HepG2 (cell line): ENCODE measurements around the gene RUSF1. TPM values are rescaled to one million over a fixed set of nuclear protein-coding genes. Genes with fewer than 3 reads are reported as not detected.

ENCODE experiments used
- ELF4 ChIP-seq: sonication (generic); formaldehyde crosslinking; IDR thresholded peaks from 2 replicates; pipeline ENCODE4 v1.5.0; 2020; ENCODE audit warnings: missing genetic modification reagents, mild to moderate bottlenecking, moderate library complexity, borderline replicate concordance
- HNRNPK ChIP-seq: fragments of 200-400 bp; formaldehyde crosslinking; IDR thresholded peaks from 2 replicates; pipeline ENCODE4 v1.6.1; 2018; ENCODE audit warnings: low read length, low read depth, moderate library complexity, mild to moderate bottlenecking; ENCODE audit not compliant: poor library complexity, severe bottlenecking
- MAFF ChIP-seq: IDR thresholded peaks from 2 replicates; pipeline ENCODE4 v1.6.1; 2011; ENCODE audit warnings: low read depth, low read length, improper control_type of control experiment
- TBX3 ChIP-seq: fragments of 450-650 bp; IDR thresholded peaks from 2 replicates; pipeline ENCODE4 v1.6.1; 2017; ENCODE audit warnings: antibody characterized with exemption, mild to moderate bottlenecking, inconsistent platforms, borderline replicate concordance
- ZNF230 ChIP-seq: sonication (generic); formaldehyde crosslinking; IDR thresholded peaks from 2 replicates; pipeline ENCODE4 v1.4.0; 2020; ENCODE audit warnings: mild to moderate bottlenecking, missing genetic modification reagents
- ZNF318 ChIP-seq: sonication (generic); formaldehyde crosslinking; IDR thresholded peaks from 2 replicates; pipeline ENCODE4 v1.4.0; 2020; ENCODE audit warnings: mild to moderate bottlenecking, missing genetic modification reagents
- ZNF407 ChIP-seq: sonication (generic); formaldehyde crosslinking; IDR thresholded peaks from one replicate; pipeline ENCODE4 v1.5.1; 2020; ENCODE audit warnings: mild to moderate bottlenecking, missing genetic modification reagents; ENCODE audit errors: not compliant biosample characterization
- polyA plus RNA-seq, 8 experiments: library from polyadenylated mRNA; depleted of rRNA in 3 of 8; stranded (reverse) in 7 of 8; unstranded in 1 of 8; fragments of >200 nt; fragmentation: Illumina TruSeq in 4 of 8; extraction: Trizol in 4 of 8; gene quantifications; 2 replicates each; pipeline versions ENCODE4 v1.2.1 to v1.2.3, GENCODE V29; 2011 to 2016; ENCODE audit warnings: low read depth in 4 of 8, missing spikeins in 1 of 8, mixed read lengths in 1 of 8; ENCODE audit not compliant: insufficient read depth in 1 of 8
- total RNA-seq, 5 experiments: library from RNA; depleted of rRNA; stranded (reverse); fragments of >200 nt; fragmentation: Illumina TruSeq; extraction: Trizol; gene quantifications; 2 replicates each; pipeline ENCODE4 v1.2.3, GENCODE V29; 2016; ENCODE audit warnings: low read depth in 1 of 5
- TF ChIP-seq, protein P1 (sequence below): sonication (generic); formaldehyde crosslinking; IDR thresholded peaks from 2 replicates; pipeline ENCODE4 v1.4.0; 2020; ENCODE audit warnings: mild to moderate bottlenecking, missing genetic modification reagents

Gene RUSF1
- total and polyA plus RNA-seq, 2 of the 13 experiments (the other 11 are each of a cell fraction or from before 2014, with no cell fraction given), result 40.8 to 50.2 TPM

GRCh38 chr16:31458844-31459686 is 49.1 kb downstream of the RUSF1 start, which contains the start of gene ARMC5 (continued):
- TF ChIP-seq ZNF407 (CRISPR knock-in tag) (peak; percentile 45), ZNF318 (CRISPR knock-in tag) (peak; percentile 84; the same call in 1 of the 2 replicates), ZNF230 (CRISPR knock-in tag) (peak; percentile 75; the same call in 1 of the 2 replicates), ELF4 (CRISPR knock-in tag) (peak; percentile 98), MAFF (no peak; the same call in 1 of the 2 replicates), HNRNPK (peak; percentile 30), TBX3 (peak; percentile 48; the same call in 1 of the 2 replicates)
- TF ChIP-seq, protein P1, sequence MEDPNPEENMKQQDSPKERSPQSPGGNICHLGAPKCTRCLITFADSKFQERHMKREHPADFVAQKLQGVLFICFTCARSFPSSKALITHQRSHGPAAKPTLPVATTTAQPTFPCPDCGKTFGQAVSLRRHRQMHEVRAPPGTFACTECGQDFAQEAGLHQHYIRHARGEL (CRISPR knock-in tag), result peak; percentile 89; the same call in 1 of the 2 replicates
